Ishikawa (cell line): ENCODE data around the gene XRCC1.

Source experiments
- CEBPB ChIP-seq: IDR thresholded peaks from 2 replicates; pipeline ENCODE4 v1.6.1; 2012
- CREB1 ChIP-seq: IDR thresholded peaks from 2 replicates; pipeline ENCODE4 v1.6.1; 2012; ENCODE audit warnings: low read depth
- EP300 ChIP-seq: IDR thresholded peaks from 2 replicates; pipeline ENCODE4 v1.6.1; 2012; ENCODE audit warnings: borderline replicate concordance
- FOXM1 ChIP-seq: IDR thresholded peaks from 2 replicates; pipeline ENCODE4 v1.6.1; 2012; ENCODE audit warnings: low read depth, borderline replicate concordance
- MAX ChIP-seq: IDR thresholded peaks from 2 replicates; pipeline ENCODE4 v1.6.1; 2012
- NFIC ChIP-seq: IDR thresholded peaks from 2 replicates; pipeline ENCODE4 v1.6.1; 2012
- RAD21 ChIP-seq: IDR thresholded peaks from 2 replicates; pipeline ENCODE4 v1.6.1; 2012; ENCODE audit warnings: low read depth
- REST ChIP-seq: IDR thresholded peaks from 2 replicates; pipeline ENCODE4 v1.6.1; 2012; ENCODE audit warnings: low read depth, mild to moderate bottlenecking
- TAF1 ChIP-seq: IDR thresholded peaks from 2 replicates; pipeline ENCODE4 v1.6.1; 2012; ENCODE audit warnings: low read depth, mild to moderate bottlenecking
- YY1 ChIP-seq: IDR thresholded peaks from 2 replicates; pipeline ENCODE4 v1.6.1; 2012; ENCODE audit warnings: low read depth
- ZBTB7A ChIP-seq: IDR thresholded peaks from 2 replicates; pipeline ENCODE4 v1.6.1; 2012; ENCODE audit warnings: low read depth

- TF ChIP-seq YY1 (no peak), MAX (no peak), NFIC (no peak; the same call in 1 of the 2 replicates), ZBTB7A (no peak), REST (no peak), FOXM1 (no peak), EP300 (no peak), TAF1 (no peak), RAD21 (no peak), CEBPB (no peak), CREB1 (no peak)
These were observed 20.3 kb upstream of the XRCC1 start for GRCh38 chr19:43595605-43595998.
